ENCODE results near the gene CAPN1.
"Not testable (repeated sequence)": the region's sequence is repeated elsewhere in the genome, so short reads cannot be mapped to it uniquely, and the experiment has no call there.

Gene CAPN1

GRCh38 chr11:65218446-65218845, 36.7 kb downstream of the CAPN1 start:
- DNase-seq (ENCODE audit: low spot score), result no peak

- DNase-seq (ENCODE audit: low spot score), result no peak
Measured at GRCh38 chr11:65219930-65220213, 38.1 kb downstream of the CAPN1 start.

GRCh38 chr11:65221026-65221425, 39.3 kb downstream of the CAPN1 start:
- DNase-seq (ENCODE audit: low spot score), result no peak

- no peak for DNase-seq (ENCODE audit: low spot score)
Measured at GRCh38 chr11:65223011-65223410, 41.3 kb downstream of the CAPN1 start.

GRCh38 chr11:65224930-65225278, 43.2 kb downstream of the CAPN1 start:
- no peak for DNase-seq (ENCODE audit: low spot score)

GRCh38 chr11:65225279-65226102, 43.8 kb downstream of the CAPN1 start:
- DNase-seq (ENCODE audit: low spot score), result no peak

GRCh38 chr11:65226103-65226442, 44.3 kb downstream of the CAPN1 start:
- DNase-seq (ENCODE audit: low spot score), result no peak

- DNase-seq (ENCODE audit: low spot score), result no peak
Measured at GRCh38 chr11:65227879-65228278, 46.2 kb downstream of the CAPN1 start.

- no peak for DNase-seq (ENCODE audit: low spot score)
Measured at GRCh38 chr11:65236194-65237059, 54.7 kb downstream of the CAPN1 start.

- not testable (repeated sequence) for DNase-seq (ENCODE audit: low spot score)
Measured at GRCh38 chr11:65238302-65238701, 56.6 kb downstream of the CAPN1 start.

- no peak for DNase-seq (ENCODE audit: low spot score)
Measured at GRCh38 chr11:65241134-65241533, 59.4 kb downstream of the CAPN1 start.

GRCh38 chr11:65241692-65242091, 60.0 kb downstream of the CAPN1 start:
- DNase-seq (ENCODE audit: low spot score), result no peak

GRCh38 chr11:65242389-65242788, 60.7 kb downstream of the CAPN1 start:
- no peak for DNase-seq (ENCODE audit: low spot score)

- DNase-seq (ENCODE audit: low spot score), result no peak
Measured at GRCh38 chr11:65243797-65244196, 62.1 kb downstream of the CAPN1 start.

GRCh38 chr11:65245046-65245445, 63.3 kb downstream of the CAPN1 start:
- not testable (repeated sequence) for DNase-seq (ENCODE audit: low spot score)

GRCh38 chr11:65246506-65246905, 64.8 kb downstream of the CAPN1 start:
- DNase-seq (ENCODE audit: low spot score), result no peak

GRCh38 chr11:65248184-65248710, 66.5 kb downstream of the CAPN1 start:
- not testable (repeated sequence) for DNase-seq (ENCODE audit: low spot score)

- DNase-seq (ENCODE audit: low spot score), result no peak
Measured at GRCh38 chr11:65251476-65251875, 69.7 kb downstream of the CAPN1 start.

- no peak for DNase-seq (ENCODE audit: low spot score)
Measured at GRCh38 chr11:65254724-65255123, 73.0 kb downstream of the CAPN1 start.

GRCh38 chr11:65258988-65259387, 77.3 kb downstream of the CAPN1 start:
- DNase-seq (ENCODE audit: low spot score), result no peak

GRCh38 chr11:65260302-65260701, 78.6 kb downstream of the CAPN1 start:
- no peak for DNase-seq (ENCODE audit: low spot score)

GRCh38 chr11:65260756-65261590, 79.2 kb downstream of the CAPN1 start:
- no peak for DNase-seq (ENCODE audit: low spot score)
